ENCODE data around the gene EVA1C.
"Not testable (repeated sequence)": the region's sequence is repeated elsewhere in the genome, so short reads cannot be mapped to it uniquely, and the experiment has no call there.

The EVA1C gene

DNA sequence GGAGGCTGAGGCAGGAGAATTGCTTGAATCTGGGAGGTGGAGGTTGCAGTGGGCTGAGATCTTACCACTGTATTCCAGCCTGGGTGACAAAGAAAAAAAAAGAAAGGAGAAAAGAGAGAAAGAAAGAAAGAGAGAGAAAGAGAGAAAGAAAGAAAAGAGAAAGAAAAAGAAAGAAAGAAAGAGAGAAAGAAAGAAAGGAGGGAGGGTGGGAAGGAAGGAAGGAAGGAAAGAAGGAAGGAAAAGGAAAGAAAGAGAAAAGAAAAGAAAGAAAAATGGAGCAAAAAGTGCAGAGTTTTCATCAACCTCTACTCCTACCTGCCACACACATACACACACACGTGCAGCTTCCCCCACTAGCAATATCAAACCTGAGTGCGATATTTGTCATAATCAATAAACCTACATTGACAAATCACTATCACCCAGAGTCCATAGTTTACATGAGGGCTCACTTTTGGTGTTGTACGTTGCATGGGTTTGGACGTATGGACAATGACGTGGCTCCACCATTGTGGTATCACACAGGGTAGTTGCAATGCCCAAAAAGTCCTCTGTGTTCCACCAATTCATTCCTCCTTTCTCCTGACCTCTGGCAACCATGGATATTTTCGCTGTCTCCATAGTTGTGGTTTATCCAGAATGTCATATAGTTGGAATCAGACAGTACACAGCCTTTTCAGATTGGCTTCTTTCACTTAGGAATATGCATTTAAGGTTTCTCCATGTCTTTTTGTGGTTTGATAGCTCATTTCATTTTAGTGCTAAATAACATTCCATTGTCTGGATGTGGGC, 36.5 kb downstream of the EVA1C start:
- no peaks in the 10 kb centered on the region for H3K79me2 ChIP-seq (ENCODE audit: insufficient read depth, low read length)
- H3F3A ChIP-seq (ENCODE audit: low read depth) = no peaks in the 10 kb centered on the region
- no peaks in the 10 kb centered on the region for H3K27me3 ChIP-seq (ENCODE audit: insufficient read depth, low read length, poor library complexity, severe bottlenecking)
- TF ChIP-seq CTCF (conservative IDR thresholded peaks at IDR 0.05; ENCODE audit: low read length) = no peak
- no peak for TF ChIP-seq EZH2phosphoT487 (IDR thresholded peaks at IDR 0.05; ENCODE audit: borderline replicate concordance)
- no peak overlapping the region for H2AFZ ChIP-seq (ENCODE audit: low read length)
- no peaks in the 10 kb centered on the region for H4K20me1 ChIP-seq (ENCODE audit: insufficient read depth, low read length, poor library complexity, severe bottlenecking)
- no peaks in the 10 kb centered on the region for H3K9me2 ChIP-seq (replicated peaks; ENCODE audit: low read depth, low read length)
- H3K4me1 ChIP-seq (ENCODE audit: insufficient read depth, low read length, poor library complexity, severe bottlenecking) = no peaks in the 10 kb centered on the region
- H3K9ac ChIP-seq (ENCODE audit: low read depth, low read length, poor library complexity, severe bottlenecking) = no peak overlapping the region
- H3K36me3 ChIP-seq (ENCODE audit: insufficient read depth, low read length) = no peaks in the 10 kb centered on the region
- H3K4me2 ChIP-seq (ENCODE audit: low read depth, low read length, poor library complexity, severe bottlenecking) = no peak overlapping the region
- H3K4me3 ChIP-seq (ENCODE audit: low read length, poor library complexity, severe bottlenecking) = no peak overlapping the region
- no peaks in the 10 kb centered on the region for H3K9me3 ChIP-seq (ENCODE audit: insufficient read depth, low read depth, low read length)

- H3K9ac ChIP-seq (ENCODE audit: low read depth, low read length, poor library complexity, severe bottlenecking); H3F3A ChIP-seq (ENCODE audit: low read depth); H3K9me2 ChIP-seq (replicated peaks; ENCODE audit: low read depth, low read length); H3K9me3 ChIP-seq (ENCODE audit: insufficient read depth, low read depth, low read length); H3K4me1 ChIP-seq (ENCODE audit: insufficient read depth, low read length, poor library complexity, severe bottlenecking); H3K27me3 ChIP-seq (ENCODE audit: insufficient read depth, low read length, poor library complexity, severe bottlenecking); H4K20me1 ChIP-seq (ENCODE audit: insufficient read depth, low read length, poor library complexity, severe bottlenecking); H3K79me2 ChIP-seq (ENCODE audit: insufficient read depth, low read length); H3K36me3 ChIP-seq (ENCODE audit: insufficient read depth, low read length); H3K4me2 ChIP-seq (ENCODE audit: low read depth, low read length, poor library complexity, severe bottlenecking); H2AFZ ChIP-seq (ENCODE audit: low read length); H3K4me3 ChIP-seq (ENCODE audit: low read length, poor library complexity, severe bottlenecking): not testable (repeated sequence)
Observed at GRCh38 chr21:32450881-32451701, 38.6 kb downstream of the EVA1C start.

- H3K4me1 ChIP-seq (ENCODE audit: insufficient read depth, low read length, poor library complexity, severe bottlenecking); H3K27me3 ChIP-seq (ENCODE audit: insufficient read depth, low read length, poor library complexity, severe bottlenecking); H3K9ac ChIP-seq (ENCODE audit: low read depth, low read length, poor library complexity, severe bottlenecking); H3K9me2 ChIP-seq (replicated peaks; ENCODE audit: low read depth, low read length); H3F3A ChIP-seq (ENCODE audit: low read depth); H3K79me2 ChIP-seq (ENCODE audit: insufficient read depth, low read length); H3K4me2 ChIP-seq (ENCODE audit: low read depth, low read length, poor library complexity, severe bottlenecking); H4K20me1 ChIP-seq (ENCODE audit: insufficient read depth, low read length, poor library complexity, severe bottlenecking); H3K36me3 ChIP-seq (ENCODE audit: insufficient read depth, low read length); H3K4me3 ChIP-seq (ENCODE audit: low read length, poor library complexity, severe bottlenecking); H3K9me3 ChIP-seq (ENCODE audit: insufficient read depth, low read depth, low read length); H2AFZ ChIP-seq (ENCODE audit: low read length): not testable (repeated sequence)
Observed at GRCh38 chr21:32452191-32452590, 39.7 kb downstream of the EVA1C start.

DNA sequence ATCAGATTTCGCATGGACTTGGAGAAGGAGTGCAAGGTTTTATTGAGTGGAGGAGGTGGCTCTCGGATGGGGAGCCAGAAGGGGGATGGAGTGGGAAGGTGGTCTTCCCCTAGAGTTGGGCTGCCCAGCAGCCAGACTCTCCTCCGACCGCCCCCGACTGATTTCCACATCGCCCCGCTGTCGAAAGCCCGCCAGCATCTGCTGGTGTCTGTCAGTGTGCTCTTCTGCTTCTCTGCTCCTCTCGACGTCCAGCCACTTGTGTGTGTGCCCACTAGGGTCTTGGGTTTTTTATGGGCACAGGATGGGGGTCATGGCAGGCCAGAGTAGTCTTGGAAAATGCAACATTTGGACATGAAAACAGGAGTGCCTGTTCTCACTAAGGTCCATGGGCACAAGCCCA, 40.1 kb downstream of the EVA1C start:
- H3K9ac ChIP-seq (ENCODE audit: low read depth, low read length, poor library complexity, severe bottlenecking) = no peak overlapping the region
- no peaks in the 10 kb centered on the region for H3K9me2 ChIP-seq (replicated peaks; ENCODE audit: low read depth, low read length)
- no peaks in the 10 kb centered on the region for H3K36me3 ChIP-seq (ENCODE audit: insufficient read depth, low read length)
- H3K9me3 ChIP-seq (ENCODE audit: insufficient read depth, low read depth, low read length) = no peaks in the 10 kb centered on the region
- H3K4me2 ChIP-seq (ENCODE audit: low read depth, low read length, poor library complexity, severe bottlenecking) = no peak overlapping the region
- no peaks in the 10 kb centered on the region for H3F3A ChIP-seq (ENCODE audit: low read depth)
- no peaks in the 10 kb centered on the region for H3K4me1 ChIP-seq (ENCODE audit: insufficient read depth, low read length, poor library complexity, severe bottlenecking)
- no peak for TF ChIP-seq EZH2phosphoT487 (IDR thresholded peaks at IDR 0.05; ENCODE audit: borderline replicate concordance)
- no peak for TF ChIP-seq CTCF (conservative IDR thresholded peaks at IDR 0.05; ENCODE audit: low read length)
- H3K79me2 ChIP-seq (ENCODE audit: insufficient read depth, low read length) = no peaks in the 10 kb centered on the region
- H4K20me1 ChIP-seq (ENCODE audit: insufficient read depth, low read length, poor library complexity, severe bottlenecking) = no peaks in the 10 kb centered on the region
- H3K4me3 ChIP-seq (ENCODE audit: low read length, poor library complexity, severe bottlenecking) = no peak overlapping the region
- no peak overlapping the region for H2AFZ ChIP-seq (ENCODE audit: low read length)
- H3K27me3 ChIP-seq (ENCODE audit: insufficient read depth, low read length, poor library complexity, severe bottlenecking) = no peaks in the 10 kb centered on the region
